NCI-H748 (cell line): ENCODE data around the gene CCDC180.
"Not testable (repeated sequence)": the region's sequence is repeated elsewhere in the genome, so short reads cannot be mapped to it uniquely, and the experiment has no call there.

Experiments used
- DNase-seq: peaks from one replicate; lab custom pipeline; 2025; ENCODE audit not compliant: unreplicated experiment; lab: John Stamatoyannopoulos, UW

Gene CCDC180

GRCh38 chr9:97310896-97311295 lies 3.4 kb downstream of the CCDC180 start:
- no peak for DNase-seq

- DNase-seq: no peak
Observed at GRCh38 chr9:97311798-97312500, 4.5 kb downstream of the CCDC180 start.

GRCh38 chr9:97312556-97312955 lies 5.1 kb downstream of the CCDC180 start:
- DNase-seq: no peak

GRCh38 chr9:97313243-97313642 lies 5.8 kb downstream of the CCDC180 start:
- no peak for DNase-seq

- no peak for DNase-seq
Observed at GRCh38 chr9:97313746-97314145, 6.3 kb downstream of the CCDC180 start.

- no peak for DNase-seq
Observed at GRCh38 chr9:97314503-97314902, 7.0 kb downstream of the CCDC180 start.

GRCh38 chr9:97315550-97315949 lies 8.1 kb downstream of the CCDC180 start:
- DNase-seq: no peak

- DNase-seq: no peak
Observed at GRCh38 chr9:97316904-97317303, 9.4 kb downstream of the CCDC180 start.

GRCh38 chr9:97318433-97318832 lies 11.0 kb downstream of the CCDC180 start:
- no peak for DNase-seq

- DNase-seq: no peak
Observed at GRCh38 chr9:97319395-97319794, 11.9 kb downstream of the CCDC180 start.

GRCh38 chr9:97320080-97320642 lies 12.7 kb downstream of the CCDC180 start:
- no peak for DNase-seq

GRCh38 chr9:97321251-97321650 lies 13.8 kb downstream of the CCDC180 start:
- DNase-seq: no peak

- DNase-seq: no peak
Observed at GRCh38 chr9:97321691-97322090, 14.2 kb downstream of the CCDC180 start.

- DNase-seq: no peak
Observed at GRCh38 chr9:97322105-97322504, 14.6 kb downstream of the CCDC180 start.

- no peak for DNase-seq
Observed at GRCh38 chr9:97324954-97325353, 17.5 kb downstream of the CCDC180 start.

- DNase-seq: no peak
Observed at GRCh38 chr9:97327562-97327961, 20.1 kb downstream of the CCDC180 start.

- DNase-seq: no peak
Observed at GRCh38 chr9:97332993-97333392, 25.5 kb downstream of the CCDC180 start.

GRCh38 chr9:97335622-97336021 lies 28.2 kb downstream of the CCDC180 start:
- not testable (repeated sequence) for DNase-seq

GRCh38 chr9:97348871-97349270 lies 41.4 kb downstream of the CCDC180 start:
- no peak for DNase-seq

GRCh38 chr9:97349400-97349799 lies 41.9 kb downstream of the CCDC180 start:
- no peak for DNase-seq

- no peak for DNase-seq
Observed at GRCh38 chr9:97354637-97355036, 47.2 kb downstream of the CCDC180 start.

GRCh38 chr9:97357056-97357455 lies 49.6 kb downstream of the CCDC180 start:
- no peak for DNase-seq
